ENCODE measurements around the gene PPP1R37. TPM values are rescaled to one million over a fixed set of nuclear protein-coding genes. Genes with fewer than 3 reads are reported as not detected.
"Not testable (repeated sequence)": the region's sequence is repeated elsewhere in the genome, so short reads cannot be mapped to it uniquely, and the experiment has no call there.

The PPP1R37 gene
- total RNA-seq, 1 experiment from 2014 or later = 108 TPM

DNA sequence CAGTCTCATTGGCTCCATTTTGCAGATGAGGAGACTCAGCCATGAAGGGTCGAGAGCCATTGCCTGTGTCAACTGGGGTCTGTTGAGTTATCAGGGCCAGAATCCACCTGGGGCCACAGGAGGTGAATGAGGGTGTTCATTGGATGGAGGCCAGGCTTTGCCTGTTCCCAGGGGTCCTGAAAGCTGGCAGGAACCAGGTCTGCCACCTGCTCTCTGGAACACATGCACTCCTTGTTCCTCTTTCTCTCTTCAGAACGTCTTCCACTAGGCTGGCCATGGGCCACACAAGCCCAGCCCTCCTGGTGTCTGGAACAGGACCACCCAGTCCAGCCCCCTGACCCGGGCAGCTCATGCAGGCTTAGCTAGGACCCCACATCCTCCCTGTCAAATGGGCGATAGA, 21.1 kb downstream of the PPP1R37 start:
- no peak for DNase-seq (ENCODE audit: low spot score)

DNA sequence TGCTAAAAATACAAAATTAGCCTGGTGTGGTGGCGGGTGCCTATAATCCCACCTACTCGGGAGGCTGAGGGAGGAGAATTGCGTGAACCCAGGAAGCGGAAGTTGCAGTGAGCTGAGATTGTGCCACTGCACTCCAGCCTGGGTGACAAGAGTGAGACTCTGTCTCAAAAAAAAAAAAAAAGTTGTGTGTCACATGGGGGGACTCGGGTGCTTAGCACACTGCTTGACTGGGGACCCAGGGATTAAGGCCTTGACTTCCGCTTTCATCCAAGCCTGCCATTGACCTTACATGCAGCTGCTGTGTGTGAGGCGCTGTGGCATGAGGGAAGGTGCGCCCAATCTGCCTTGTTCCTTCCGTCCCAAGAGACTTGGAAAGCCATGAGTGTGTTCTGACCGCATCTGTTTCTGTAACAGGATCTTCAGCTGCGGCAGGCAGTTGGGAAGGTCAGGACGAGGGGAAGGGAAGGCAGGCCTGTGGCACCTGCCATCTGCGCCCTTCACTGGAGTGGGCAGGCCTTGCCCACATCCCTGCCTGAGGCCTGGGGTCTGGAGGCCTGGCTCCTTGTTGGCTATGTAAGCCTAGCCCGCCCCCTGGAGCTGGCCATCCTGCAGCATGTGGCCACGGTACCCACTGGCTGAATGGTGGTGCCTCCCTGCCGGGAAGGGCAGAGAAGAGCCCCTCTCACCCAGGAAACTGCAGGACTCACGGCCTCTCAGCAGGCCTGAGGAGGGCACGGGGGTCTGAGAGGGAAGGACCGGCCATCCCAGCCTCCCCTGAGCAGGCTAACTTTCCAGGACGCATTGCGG, 23.0 kb downstream of the PPP1R37 start:
- no peak for DNase-seq (ENCODE audit: low spot score)

DNA sequence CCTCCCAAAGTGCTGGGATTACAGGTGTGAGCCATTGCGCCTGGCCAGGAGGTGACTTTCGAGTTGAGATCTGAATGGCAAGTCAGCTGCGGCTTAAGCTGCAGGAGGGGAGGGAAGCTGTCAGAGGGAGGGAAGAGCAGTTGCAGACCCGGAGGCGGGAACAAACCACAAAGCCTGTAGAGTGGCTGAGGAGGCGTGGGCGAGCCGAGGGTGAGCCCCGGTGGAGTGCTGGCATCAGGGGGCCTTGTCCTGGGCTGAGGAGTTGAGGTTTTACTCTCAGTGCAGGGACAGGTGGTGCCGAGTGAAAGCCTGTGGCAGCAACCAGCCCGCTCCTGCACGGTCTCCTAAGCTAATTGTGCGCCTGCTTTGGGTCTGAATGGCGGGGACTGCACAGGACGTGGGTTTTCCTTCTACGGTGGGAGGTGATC, 24.2 kb downstream of the PPP1R37 start:
- no peak for DNase-seq (ENCODE audit: low spot score)

DNA sequence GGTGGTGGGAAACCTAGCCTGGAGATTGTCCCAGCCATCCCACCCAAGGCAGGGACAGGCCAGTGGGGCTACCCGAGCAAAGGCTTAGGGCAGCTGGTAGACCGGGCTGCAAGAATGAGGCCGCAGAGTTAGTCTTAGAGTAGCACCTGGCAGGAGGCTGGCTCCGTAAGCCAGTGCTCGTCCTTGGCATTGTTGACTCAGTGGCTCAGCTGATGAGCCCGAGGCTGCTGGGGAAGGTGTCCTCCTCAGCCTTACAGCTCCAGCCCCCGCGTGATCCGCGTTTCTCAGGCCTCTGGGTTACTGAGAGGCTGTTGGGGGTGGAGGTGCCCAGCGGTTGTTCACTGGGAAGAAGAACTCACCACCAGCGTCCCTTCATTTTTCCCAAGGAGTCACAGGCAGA, 24.7 kb downstream of the PPP1R37 start:
- no peak for DNase-seq (ENCODE audit: low spot score)

DNA sequence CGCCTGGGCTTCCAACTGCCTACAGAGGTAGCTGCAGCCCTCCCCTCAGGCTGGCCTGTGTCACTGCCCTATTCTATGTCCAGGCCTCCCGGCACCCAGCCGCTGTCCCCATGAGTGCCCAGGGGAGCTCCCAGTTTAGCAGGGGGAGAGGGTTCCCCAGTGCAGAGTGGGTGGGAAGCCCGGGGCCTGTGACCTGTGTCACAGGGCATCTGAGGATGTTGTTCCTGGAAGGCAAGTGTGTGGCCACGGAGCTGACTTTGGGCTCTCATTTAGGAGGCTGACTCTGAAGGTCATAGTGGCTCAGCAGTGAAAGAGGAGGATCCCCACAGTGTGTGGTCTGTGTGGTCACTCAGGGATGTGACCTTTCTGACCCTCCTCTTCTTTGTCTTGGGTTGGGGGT, 25.1 kb downstream of the PPP1R37 start:
- DNase-seq (ENCODE audit: low spot score) = no peak

DNA sequence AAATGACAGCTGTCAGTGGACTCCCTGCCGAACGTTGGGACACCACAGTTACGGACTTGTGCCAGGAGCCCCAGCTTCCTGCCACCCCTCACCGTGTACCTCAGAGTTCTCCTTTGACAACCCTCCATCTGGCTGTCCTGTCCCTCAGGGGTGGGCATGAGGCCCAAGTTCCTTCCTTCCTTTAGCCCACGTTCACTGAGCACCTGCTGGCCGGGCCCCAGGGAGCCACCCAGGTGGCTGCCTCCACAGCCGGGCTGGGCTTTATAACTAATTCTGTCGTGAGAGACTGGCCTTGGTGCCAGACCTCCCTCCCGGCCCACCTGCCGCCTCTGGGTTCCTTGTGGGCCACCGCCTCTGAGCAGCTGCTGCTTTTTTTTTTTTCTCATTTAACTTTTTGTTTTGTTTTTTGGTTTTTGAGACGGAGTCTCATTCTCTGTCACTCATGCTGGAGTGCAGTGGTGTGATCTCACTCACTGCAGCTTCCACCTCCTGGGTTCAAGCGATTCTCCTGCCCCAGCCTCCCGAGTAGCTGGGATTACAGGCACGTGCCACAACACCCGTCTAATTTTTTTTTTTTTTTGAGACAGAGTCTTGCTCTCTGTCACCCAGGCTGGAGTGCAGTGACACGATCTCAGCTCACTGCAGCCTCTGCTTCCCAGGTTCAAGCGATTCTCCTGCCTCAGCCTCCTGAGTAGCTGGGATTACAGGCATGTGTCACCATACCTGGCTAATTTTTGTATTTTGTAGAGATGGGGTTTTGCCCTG, 25.8 kb downstream of the PPP1R37 start:
- not testable (repeated sequence) for DNase-seq (ENCODE audit: low spot score)

DNA sequence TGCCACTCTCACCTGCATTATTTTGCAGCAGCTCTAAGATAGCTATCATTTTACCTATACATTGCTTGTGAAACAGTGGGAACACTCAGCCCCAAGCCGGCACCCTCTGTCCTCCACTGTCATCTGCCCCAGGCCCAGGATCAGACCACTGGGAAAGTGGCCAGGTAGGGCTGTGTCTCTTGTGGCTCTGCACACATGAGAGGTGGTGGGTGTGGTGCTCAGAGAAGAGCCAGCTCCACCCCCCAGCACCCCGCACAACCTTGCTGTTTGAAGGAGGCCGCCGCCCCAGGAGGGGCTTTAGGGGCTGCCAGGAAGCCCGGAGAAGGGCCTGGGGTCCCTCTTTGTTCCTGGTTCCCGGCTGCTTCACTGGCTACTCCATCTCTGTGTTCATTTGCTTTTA, 26.6 kb downstream of the PPP1R37 start:
- DNase-seq (ENCODE audit: low spot score) = no peak

DNA sequence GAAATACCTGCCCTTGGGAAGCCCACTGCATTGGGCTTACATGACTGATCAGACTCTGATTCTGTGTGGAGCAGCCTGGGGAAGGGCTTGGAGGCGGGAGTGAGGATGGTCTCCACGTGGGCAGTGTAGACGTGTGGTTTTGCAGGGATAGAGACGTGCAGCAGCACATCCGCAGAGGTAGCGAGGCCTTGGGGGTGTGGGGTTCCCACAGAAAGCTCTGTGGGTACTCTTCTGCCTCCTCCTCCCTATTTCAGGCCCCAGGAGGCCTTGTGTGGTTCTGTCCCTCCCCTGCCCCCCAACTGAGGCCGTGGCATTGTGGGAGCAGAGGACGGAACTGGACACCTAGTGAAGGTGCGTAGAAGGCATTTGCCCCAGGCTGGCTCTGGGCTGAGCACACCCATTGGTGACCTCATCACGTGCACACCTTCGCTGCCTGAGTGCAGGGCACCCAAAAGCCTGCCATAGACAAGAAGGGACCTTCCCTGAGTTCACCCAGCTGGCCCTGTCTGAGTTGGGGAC, 28.9 kb downstream of the PPP1R37 start:
- DNase-seq (ENCODE audit: low spot score) = no peak

DNA sequence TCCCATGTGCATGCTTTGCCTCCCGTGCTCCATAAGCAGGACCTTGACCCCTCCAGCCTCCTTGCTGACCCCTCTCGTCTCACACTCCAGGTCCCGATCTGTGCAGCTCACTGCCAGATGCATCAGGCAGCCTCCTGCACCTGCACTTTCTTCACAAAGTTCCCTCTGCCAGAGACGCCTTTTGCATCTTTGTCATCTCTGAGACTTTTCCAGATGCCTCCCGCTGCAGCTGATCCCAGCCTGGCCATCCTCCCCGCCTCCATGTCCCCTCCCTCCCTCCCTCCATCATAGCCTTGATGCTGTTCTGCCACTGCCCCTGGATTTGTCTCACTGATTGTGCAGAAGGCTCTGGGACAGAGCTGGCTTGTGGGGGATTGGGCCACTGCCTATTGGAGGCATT, 29.9 kb downstream of the PPP1R37 start:
- no peak for DNase-seq (ENCODE audit: low spot score)

DNA sequence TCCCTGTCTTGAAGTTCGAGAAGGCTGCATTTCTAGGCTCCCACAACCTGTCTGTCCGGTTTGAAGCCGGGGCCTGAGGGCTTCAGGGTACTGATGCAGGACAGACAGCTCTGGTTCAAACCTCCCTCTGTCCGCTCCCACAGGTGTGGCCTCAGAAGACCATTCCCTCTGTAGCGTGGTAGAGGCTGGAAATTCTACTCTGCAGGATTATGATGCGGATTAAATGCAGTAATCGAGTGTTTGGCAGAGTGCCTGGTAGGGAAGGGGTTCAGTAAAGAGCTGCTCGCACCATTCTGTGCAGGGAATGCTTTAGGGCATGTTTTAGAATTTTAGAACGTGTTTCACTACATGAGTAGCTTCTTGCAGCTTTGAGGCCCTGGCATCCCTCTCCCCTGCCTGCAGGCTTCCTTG, 30.5 kb downstream of the PPP1R37 start:
- peak; percentile 52 for DNase-seq (ENCODE audit: low spot score)

DNA sequence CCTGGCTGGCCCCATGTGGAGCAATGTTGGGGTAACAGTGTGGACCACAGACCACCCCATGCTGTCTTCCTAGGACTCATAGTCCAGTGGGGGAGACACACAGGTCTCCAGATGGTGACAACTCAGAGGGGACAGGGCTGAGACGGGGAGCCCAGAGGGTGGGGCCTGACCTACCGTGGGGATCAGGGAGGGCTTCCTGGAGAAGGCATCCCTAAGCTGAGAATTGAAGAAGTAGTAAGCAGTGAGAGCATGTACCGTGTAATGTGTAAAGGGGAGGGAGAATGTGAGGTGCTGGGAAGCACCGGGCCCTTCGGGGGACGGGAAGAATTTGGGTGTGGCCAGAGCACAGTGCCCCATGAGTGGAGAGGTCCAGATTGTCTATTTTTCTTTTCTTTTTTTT, 31.0 kb downstream of the PPP1R37 start:
- DNase-seq (ENCODE audit: low spot score) = no peak

DNA sequence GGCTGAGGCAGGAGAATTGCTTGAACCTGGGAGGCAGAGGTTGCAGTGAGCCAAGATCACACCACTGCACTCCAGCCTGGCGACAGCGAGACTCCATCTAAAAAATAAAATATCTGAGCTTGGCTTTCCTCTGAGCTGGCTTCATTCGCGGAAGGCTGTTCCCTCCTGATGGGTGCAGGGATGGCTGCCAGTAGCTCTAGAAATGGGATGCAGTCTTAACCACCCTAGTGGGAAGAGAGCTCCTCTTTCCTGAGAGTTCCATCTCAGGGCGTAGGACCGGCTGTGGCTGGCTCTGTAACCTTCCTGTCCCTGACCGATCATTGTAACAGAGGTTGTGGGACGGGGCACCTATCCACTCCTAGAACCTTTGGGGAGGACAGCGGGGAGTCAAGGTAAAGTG, 32.4 kb downstream of the PPP1R37 start:
- DNase-seq (ENCODE audit: low spot score) = no peak

DNA sequence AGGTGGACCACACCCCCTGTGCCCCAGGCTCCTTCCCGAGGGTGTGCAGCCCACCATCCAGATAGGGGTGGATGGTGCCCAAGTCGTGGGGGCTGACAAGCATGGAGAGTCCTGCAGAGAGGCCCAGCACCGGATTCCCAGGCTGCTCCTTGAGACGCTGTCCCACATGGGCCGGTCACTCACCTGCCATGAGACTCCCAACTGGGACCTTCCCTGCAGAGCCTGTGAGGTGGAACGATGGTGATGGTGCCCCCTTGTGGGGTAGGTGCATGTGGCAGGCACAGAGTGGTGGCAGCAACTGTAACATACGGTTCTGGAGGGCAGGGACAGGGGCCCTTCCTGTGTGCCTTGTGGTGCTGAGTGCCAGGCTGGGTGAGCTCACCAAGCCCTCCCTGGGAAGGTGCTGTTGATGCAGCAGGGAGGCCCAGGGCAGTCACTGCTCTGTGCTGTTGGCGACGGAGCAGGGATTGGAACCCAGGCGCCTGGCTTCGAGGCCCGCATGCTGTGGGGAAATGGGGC, 33.1 kb downstream of the PPP1R37 start:
- peak; percentile 92 for DNase-seq (ENCODE audit: low spot score)

DNA sequence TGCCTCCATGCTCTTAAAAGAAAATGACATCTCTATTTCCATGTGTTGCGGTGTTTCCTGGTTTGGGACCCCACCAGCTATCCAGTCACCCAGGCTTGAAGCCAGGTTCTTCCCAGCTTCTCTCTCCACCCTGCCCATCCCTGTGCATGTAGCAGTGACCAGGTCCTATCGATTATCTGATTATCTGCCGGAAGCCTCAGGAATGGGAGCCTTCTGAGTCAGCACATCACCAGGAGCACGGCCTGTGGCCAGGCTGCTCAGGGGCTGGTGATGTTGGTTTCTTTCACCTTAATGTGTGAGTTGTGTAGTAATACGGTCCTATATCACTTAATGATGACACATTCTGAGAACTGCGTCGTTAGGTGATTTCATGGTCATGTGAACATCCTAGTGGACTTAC, 33.7 kb downstream of the PPP1R37 start:
- DNase-seq (ENCODE audit: low spot score) = no peak

DNA sequence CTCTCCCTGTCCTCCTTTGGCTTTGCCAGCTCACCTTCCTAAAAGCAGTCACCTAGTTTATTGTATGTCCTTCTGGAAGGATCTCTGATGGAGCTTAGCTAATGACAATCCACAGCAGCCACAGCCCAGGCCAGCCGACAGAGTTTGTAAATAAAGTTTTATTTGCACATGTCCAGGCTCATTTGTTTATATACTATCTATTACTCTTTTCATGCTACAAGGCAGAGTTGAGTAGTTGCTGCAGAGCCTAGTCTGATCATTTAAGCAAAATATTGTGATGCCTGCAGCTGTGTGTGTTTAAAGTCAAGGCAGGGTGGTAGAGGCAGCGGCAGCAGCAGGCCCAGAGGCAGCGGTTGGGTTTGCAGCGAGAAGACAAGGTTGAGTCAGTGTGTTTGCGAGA, 35.2 kb downstream of the PPP1R37 start:
- no peak for DNase-seq (ENCODE audit: low spot score)

DNA sequence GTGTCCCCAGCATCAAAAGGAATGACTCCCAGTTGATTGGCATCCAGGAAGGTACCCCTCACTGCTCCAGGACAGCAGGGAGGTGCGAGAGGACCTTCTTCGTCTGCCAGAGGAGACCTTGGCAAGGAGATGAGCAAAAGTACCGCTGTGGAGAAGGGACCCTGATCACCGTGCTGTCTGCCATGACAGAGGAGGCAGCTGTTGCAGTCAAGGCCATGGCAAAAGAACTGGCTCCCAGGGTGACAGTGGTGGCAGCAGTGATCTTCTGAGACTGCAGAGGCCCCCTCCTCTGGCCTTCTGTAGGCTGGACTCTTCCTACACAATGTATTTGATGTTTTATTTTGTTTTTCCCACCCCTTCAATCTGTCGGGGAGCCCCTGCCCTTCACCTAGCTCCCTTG, 35.8 kb downstream of the PPP1R37 start:
- no peak for DNase-seq (ENCODE audit: low spot score)

DNA sequence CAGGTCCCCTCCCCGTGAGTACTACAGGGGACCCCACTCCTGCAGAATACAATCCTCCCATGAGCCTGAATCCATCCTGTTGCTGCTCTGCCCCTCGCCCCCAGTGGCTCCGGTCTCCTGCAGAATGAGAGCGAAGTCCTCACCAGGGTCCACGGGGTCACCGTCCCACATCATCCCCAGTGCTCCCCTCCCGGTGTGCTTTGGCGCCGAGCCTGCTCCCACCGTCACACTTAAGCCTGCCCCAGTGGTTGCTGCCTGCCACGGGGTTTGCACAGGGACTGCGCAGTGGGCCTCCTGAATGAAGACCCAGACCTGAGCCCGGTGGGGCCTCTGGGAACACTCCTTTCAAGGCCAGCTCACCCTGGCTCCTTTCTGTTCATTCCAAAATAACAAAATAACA, 37.3 kb downstream of the PPP1R37 start:
- DNase-seq (ENCODE audit: low spot score) = no peak

DNA sequence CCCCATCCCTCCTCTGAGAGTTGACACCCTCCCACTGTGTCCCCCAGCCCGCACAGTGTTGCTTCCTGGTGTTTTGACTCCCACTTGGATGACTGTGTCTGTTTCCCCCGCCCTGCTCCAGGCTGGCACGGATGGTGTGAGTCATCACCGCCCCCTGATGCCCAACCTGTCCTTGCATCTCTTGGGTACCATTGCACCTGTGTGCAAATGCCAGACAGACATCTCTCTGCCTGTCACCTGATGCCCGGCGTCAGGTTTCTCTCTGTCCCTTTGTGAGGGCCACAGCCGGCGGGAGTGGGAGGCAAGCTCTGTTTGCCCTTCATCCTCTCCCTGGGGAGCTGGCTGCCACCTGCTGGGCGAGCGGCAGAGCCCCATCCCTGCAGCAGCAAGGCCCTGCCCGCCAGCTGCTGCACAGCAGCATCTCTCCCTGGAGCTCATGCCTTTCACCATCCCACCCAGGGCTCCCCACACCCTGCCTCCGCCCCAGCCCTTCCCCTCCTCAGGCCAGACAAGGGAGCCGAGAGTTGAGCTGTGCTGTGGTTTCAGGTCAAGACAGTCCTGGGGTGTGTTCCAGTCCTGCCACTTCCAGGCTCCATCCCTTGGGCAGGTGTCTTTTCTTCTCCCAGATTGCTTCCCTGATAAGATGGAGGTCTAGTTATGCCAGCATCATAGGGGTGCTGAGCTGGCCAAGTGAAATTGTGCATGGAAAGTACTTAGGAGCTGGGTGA, 38.1 kb downstream of the PPP1R37 start:
- DNase-seq (ENCODE audit: low spot score) = peak; percentile 76

DNA sequence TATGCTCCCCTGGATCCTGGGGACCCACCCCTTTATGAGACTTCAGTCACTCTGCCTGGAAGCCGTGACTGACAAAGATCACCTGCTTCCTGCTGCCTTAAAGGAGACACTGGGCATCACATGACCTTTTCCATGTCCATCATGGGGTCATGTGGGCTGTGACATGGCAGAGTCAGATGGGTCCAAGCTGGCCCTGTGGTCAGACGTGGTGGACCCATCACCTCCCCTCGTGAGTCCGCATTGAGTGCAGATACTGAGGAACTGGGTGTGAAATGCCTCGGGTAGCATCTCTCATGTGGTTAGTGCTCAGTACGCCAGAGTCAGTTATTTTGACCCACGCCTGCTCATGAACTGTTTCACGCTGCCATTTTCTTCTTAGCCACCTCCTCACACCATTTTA, 40.7 kb downstream of the PPP1R37 start:
- no peak for DNase-seq (ENCODE audit: low spot score)

DNA sequence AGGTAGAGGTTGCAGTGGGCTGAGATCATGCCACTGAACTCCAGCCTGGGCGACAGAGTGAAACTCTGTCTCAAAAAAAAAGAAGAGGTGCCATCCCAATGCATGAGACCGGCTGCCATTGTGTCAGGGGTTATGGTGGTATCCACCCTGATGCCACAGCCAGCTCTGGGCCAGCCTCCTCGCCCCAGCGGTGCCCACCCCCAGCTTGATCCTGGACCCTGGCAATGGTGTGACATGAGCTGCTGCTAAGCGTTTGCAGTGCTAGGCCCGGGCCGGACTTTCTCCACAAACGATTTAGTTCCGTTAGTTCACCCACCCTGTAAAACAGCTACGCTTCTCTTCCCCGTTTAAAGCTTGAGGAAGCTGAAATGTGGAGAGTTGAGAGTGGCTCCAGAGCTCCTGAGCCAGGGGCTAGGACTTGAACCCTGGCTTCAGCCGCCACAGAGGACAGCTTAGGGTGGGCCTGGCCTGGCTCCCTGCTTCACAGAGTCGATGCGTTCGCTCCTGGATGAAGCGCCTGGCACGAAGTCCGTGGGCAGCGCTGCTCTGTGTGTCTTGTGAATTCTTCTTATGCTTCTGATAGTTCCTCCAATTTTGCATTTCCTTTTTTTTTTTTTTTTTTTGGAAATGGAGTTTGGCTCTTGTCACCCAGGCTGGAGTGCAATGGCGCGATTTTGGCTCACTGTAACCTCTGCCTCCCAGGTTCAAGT, 42.4 kb downstream of the PPP1R37 start:
- DNase-seq (ENCODE audit: low spot score) = no peak

DNA sequence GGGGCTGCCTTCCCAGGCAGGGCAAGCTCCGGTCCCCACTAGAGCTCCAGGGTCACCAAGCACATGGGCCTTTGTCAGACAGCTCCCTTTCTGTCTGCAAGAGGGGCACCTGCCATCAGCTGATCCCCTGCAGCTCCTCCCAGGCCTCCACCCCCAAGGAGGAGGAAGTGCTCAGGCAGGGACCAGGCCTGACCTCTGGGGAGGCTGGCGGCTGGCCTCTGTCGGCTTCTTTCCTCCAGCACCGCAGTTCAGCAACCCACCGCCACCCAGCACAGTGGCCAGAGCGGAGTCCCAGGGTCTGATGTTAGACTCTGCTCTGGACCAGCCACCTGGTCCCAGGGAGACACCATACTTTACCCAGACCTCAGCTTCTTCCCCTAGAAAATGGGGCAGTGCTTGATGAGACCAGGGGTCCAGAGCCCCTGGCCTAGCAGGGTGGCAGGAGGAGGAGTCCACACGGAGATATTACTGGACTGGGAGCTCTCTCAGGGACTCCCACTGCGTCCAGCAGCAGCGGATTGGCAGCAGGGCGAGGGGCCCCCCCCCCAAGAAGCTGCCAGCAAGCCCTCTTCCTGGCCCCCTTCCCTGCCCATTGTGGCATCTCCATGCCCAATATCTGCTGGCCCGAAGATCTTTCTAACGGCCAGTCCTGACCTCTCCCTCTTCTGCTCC, 43.7 kb downstream of the PPP1R37 start:
- DNase-seq (ENCODE audit: low spot score) = no peak
